T-helper 2 cell treated with Interferon-gamma antibody and Interleukin-4, amounts not matched to agents 5 μg/mL and 100 μg/mL, for 36 hours (primary cell): ENCODE data around the gene CPED1.

Source experiments
- DNase-seq: peaks from one replicate; pipeline ENCODE4 v3.0.0; 2021; ENCODE audit warnings: low spot score
- H3K27ac Mint-ChIP-seq: one replicate; pipeline ENCODE4 v1.8.0; 2021; ENCODE audit warnings: mild to moderate bottlenecking, mixed read lengths
- H3K27me3 Mint-ChIP-seq: one replicate; pipeline ENCODE4 v1.8.0; 2021; ENCODE audit warnings: low read depth, mixed read lengths
- H3K36me3 Mint-ChIP-seq: one replicate; pipeline ENCODE4 v1.8.0; 2021; ENCODE audit warnings: low read depth, mixed read lengths
- H3K4me1 Mint-ChIP-seq: one replicate; pipeline ENCODE4 v1.8.0; 2021; ENCODE audit warnings: low read depth, mixed read lengths
- H3K4me3 Mint-ChIP-seq: one replicate; pipeline ENCODE4 v1.8.0; 2022; ENCODE audit warnings: mild to moderate bottlenecking, moderate library complexity, mixed read lengths
- H3K9me3 Mint-ChIP-seq: one replicate; pipeline ENCODE4 v1.8.0; 2021; ENCODE audit warnings: mixed read lengths

CPED1 gene

DNA sequence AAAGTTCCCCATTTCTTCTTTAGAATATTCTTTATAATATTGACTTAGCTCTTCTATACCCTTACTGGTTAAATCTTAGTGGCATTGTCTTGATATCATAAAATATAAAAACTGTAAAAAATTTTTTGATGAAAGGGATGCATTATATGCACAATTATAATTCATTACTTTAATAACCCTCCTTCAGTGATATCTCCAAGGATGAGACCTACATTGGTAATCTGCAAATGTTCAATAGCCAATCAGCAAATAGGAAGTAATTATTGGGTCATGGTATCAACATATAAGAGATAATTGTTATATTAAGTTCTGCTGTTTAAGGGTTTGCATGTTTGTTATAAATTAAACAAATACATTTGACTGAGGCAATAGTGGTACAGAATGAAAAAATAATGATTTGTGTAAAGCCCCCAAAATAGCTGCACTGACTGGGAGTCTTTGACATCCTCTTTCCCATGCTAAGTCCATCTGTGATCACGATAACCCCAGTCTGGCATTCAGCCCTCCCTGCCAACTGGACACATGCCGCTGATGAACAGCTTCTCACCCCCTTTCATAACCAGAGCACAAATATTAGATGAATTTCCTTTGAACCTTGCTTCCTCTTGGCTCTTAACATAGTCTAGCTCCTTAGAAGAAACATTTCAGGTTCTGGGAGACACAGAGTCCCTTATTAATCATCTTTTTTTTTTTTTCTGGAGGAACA lies 169.5 kb downstream of the CPED1 start:
- Mint-ChIP-seq H3K9me3 (no peaks in the 10 kb centered on the region), H3K4me3 (no peak overlapping the region), H3K27me3 (peaks cover 1% of the 10 kb centered on the region), H3K27ac (no peak overlapping the region), H3K36me3 (no peaks in the 10 kb centered on the region), H3K4me1 (no peaks in the 10 kb centered on the region)
- no peak for DNase-seq

- no peaks in the 10 kb centered on the region for H3K36me3 Mint-ChIP-seq
- H3K9me3 Mint-ChIP-seq = no peaks in the 10 kb centered on the region
- no peak for DNase-seq
- H3K4me1 Mint-ChIP-seq = no peaks in the 10 kb centered on the region
- no peak overlapping the region for H3K27ac Mint-ChIP-seq
- H3K4me3 Mint-ChIP-seq = no peak overlapping the region
- peaks cover 3% of the 10 kb centered on the region for H3K27me3 Mint-ChIP-seq
Measured at GRCh38 chr7:121158665-121159064, 170.2 kb downstream of the CPED1 start.

- Mint-ChIP-seq H3K27ac (no peak overlapping the region), H3K4me3 (no peak overlapping the region), H3K27me3 (peaks cover 3% of the 10 kb centered on the region), H3K9me3 (no peaks in the 10 kb centered on the region), H3K36me3 (no peaks in the 10 kb centered on the region), H3K4me1 (no peaks in the 10 kb centered on the region)
- DNase-seq = no peak
Measured at GRCh38 chr7:121159553-121159952, 171.0 kb downstream of the CPED1 start.

DNA sequence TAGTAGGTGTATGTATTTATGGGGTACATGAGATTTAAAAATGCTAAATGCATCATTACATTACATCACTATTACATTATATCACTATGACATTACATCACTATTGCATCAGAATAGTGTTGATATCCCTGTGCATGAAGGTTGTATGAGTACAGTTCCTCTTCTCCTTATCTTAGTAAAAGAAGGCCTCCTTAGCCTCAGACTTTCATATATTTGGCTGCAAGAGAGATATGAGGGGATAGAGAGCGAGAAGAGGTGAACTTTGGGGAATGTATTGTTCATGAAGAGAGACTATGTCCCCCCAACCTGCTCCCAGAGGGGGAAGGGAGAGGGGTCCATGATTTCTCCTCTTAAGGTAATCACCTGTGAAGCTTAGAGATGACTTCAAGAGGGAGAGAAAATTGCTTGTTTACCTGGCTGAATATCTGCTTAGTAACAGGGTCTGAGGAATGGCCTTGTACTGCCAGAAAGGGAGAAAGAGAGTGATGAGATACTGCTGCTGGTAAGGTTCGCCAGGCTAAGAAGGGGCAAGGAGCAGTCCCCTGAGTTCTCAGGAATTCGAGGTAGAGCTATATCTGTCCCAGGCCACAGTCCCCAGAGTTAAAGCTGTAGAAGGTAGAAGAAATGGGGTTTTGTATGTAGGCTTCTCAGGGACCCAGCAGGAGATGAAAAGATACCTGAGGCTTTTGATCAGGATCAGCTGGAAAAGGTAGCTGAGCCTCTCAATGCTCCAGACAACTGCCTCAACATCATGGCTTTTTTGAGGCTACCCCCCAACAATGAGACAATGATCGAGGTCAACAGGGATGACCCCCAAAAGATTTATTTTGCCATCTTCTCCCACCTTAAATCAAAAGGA lies 171.9 kb downstream of the CPED1 start:
- Mint-ChIP-seq H3K27me3 (peaks cover 3% of the 10 kb centered on the region), H3K27ac (no peak overlapping the region), H3K36me3 (no peaks in the 10 kb centered on the region), H3K9me3 (no peaks in the 10 kb centered on the region), H3K4me3 (no peak overlapping the region), H3K4me1 (no peaks in the 10 kb centered on the region)
- DNase-seq = no peak

DNA sequence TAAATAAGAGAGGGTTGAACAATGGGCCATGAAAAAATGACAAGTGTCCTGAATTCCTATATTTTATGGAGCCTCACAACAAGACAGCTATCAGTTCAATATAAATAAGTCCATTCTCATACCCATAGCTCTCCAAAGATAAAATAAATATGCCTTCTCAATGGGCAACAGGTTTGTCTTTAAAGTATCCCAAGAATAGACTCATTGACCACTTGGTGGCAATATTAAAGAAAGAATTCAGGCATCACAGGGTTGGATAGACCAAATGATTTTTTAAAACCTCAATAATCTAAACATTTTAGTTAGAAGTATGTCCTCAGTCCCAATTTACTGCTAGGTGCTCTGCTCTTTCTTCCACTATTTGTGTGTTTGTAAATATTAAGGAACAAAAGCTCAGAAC lies 175.2 kb downstream of the CPED1 start:
- Mint-ChIP-seq H3K9me3 (no peaks in the 10 kb centered on the region), H3K4me1 (no peaks in the 10 kb centered on the region), H3K4me3 (no peak overlapping the region), H3K36me3 (no peaks in the 10 kb centered on the region), H3K27me3 (peaks cover 7% of the 10 kb centered on the region), H3K27ac (no peak overlapping the region)
- no peak for DNase-seq

DNA sequence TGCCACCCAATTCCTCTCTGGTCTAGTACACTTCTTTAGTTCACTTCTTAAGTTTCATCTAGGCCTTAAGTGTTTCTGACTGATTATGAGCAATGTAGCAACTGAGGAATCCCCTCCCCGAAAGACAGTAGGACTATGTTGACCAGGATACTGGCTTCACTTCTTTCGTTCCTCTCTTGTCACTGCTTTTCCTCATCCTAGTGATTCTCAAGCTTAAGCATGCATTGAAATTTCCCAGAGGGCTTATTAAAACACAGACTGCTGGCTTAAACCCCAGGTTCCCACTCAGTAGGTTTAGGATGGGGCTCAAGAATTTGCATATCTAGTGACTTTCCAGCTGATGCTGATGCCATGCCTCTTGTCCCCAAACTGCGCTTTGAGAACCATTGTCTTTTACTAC lies 175.7 kb downstream of the CPED1 start:
- H3K9me3 Mint-ChIP-seq = no peaks in the 10 kb centered on the region
- H3K27me3 Mint-ChIP-seq = peaks cover 7% of the 10 kb centered on the region
- no peak for DNase-seq
- no peaks in the 10 kb centered on the region for H3K36me3 Mint-ChIP-seq
- H3K27ac Mint-ChIP-seq = no peak overlapping the region
- H3K4me1 Mint-ChIP-seq = no peaks in the 10 kb centered on the region
- no peak overlapping the region for H3K4me3 Mint-ChIP-seq

- Mint-ChIP-seq H3K4me1 (no peaks in the 10 kb centered on the region), H3K9me3 (no peaks in the 10 kb centered on the region), H3K4me3 (no peak overlapping the region), H3K27me3 (peaks cover 7% of the 10 kb centered on the region), H3K36me3 (no peaks in the 10 kb centered on the region), H3K27ac (no peak overlapping the region)
- no peak for DNase-seq
Measured at GRCh38 chr7:121166916-121167315, 178.4 kb downstream of the CPED1 start.

DNA sequence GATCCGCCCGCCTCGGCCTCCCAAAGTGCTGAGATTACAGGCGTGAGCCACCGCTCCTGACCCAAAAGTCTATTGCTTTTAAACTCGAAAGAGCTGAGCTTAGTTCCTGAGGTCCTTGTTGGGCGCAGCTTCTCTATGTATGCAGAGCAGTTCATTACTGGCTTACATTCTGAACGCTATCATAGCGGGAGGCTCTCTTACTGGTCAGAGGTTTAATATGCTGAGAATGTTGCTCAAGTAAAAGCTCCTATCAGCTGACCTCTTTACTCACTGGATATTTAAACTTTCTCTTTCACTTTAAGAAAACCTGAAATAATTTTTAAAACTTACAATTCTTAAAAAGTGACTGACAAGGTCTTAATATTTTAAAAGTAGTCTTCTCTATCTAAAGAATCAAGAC lies 179.5 kb downstream of the CPED1 start:
- Mint-ChIP-seq H3K4me1 (no peaks in the 10 kb centered on the region), H3K4me3 (no peak overlapping the region), H3K27me3 (peaks cover 7% of the 10 kb centered on the region), H3K27ac (no peak overlapping the region), H3K9me3 (no peaks in the 10 kb centered on the region), H3K36me3 (no peaks in the 10 kb centered on the region)
- DNase-seq = no peak

DNA sequence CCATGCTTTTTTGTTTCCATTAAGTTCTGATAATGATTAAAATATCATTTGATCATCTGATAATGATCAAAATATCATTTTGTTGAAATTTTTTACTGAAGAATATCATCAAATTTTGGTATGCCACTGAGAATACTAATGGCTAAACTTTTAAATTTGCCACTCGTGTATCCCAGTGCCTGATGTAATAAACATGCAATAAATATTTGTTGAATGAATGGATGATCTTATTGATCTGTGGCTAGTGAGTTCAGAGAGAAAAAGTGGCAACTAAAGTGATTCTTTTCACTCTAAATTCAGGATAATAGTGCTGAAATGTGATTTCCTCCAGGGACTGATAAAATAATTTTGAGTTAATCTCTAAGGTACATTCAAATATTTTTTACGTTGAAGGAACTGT lies 181.0 kb downstream of the CPED1 start:
- no peak overlapping the region for H3K27ac Mint-ChIP-seq
- H3K4me3 Mint-ChIP-seq = no peak overlapping the region
- no peaks in the 10 kb centered on the region for H3K4me1 Mint-ChIP-seq
- peaks cover 4% of the 10 kb centered on the region for H3K27me3 Mint-ChIP-seq
- no peak for DNase-seq
- H3K9me3 Mint-ChIP-seq = no peaks in the 10 kb centered on the region
- no peaks in the 10 kb centered on the region for H3K36me3 Mint-ChIP-seq

DNA sequence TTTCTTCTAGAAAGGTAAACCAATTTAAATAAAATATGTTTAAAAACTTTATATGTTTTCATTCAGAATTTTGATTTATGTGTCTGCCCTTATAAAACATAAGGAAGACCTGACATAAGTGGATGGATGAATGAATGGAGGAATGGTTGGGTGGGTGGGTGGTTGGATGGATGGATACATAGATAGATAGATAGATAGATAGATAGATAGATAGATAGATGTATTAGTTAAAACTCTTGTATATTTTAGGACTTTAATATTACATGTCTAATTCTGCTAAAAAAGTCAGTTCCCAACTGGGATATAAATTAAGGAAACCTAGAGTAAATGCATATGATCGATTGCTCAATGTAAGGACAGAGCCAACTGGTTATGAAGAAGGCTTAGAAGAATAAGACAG lies 184.0 kb downstream of the CPED1 start:
- Mint-ChIP-seq H3K9me3 (no peaks in the 10 kb centered on the region), H3K4me3 (no peak overlapping the region), H3K4me1 (no peaks in the 10 kb centered on the region), H3K27me3 (peaks cover 2% of the 10 kb centered on the region), H3K27ac (no peak overlapping the region), H3K36me3 (no peaks in the 10 kb centered on the region)
- DNase-seq = no peak

- H3K27ac Mint-ChIP-seq = no peak overlapping the region
- H3K36me3 Mint-ChIP-seq = no peaks in the 10 kb centered on the region
- H3K4me1 Mint-ChIP-seq = peaks cover 1% of the 10 kb centered on the region
- no peaks in the 10 kb centered on the region for H3K9me3 Mint-ChIP-seq
- no peak for DNase-seq
- H3K4me3 Mint-ChIP-seq = no peak overlapping the region
- peaks cover 4% of the 10 kb centered on the region for H3K27me3 Mint-ChIP-seq
Measured at GRCh38 chr7:121175826-121176225, 187.3 kb downstream of the CPED1 start.

DNA sequence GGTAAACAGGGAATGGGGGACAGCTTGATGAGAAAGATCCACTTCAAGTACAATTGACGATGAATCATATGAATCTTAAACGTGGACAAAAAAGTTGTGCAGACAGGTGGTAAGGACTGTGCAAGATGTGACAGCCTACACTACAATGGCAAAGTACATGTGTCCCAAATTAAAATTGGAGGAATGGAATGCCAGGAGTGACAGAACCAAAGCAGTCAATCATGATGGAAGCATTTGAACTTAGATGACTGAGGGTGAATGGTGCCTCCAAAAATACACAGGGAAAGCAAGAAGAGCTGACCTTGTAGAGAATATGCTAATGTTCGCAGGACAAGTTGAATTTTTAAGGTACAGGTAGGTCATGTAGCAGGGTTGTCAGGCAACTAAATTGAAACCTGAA lies 189.9 kb downstream of the CPED1 start:
- Mint-ChIP-seq H3K36me3 (no peaks in the 10 kb centered on the region), H3K4me3 (no peak overlapping the region), H3K27ac (no peak overlapping the region), H3K4me1 (peaks cover 1% of the 10 kb centered on the region), H3K9me3 (no peaks in the 10 kb centered on the region), H3K27me3 (peaks cover 7% of the 10 kb centered on the region)
- no peak for DNase-seq

- H3K9me3 Mint-ChIP-seq = no peaks in the 10 kb centered on the region
- no peaks in the 10 kb centered on the region for H3K36me3 Mint-ChIP-seq
- H3K27me3 Mint-ChIP-seq = peaks cover 12% of the 10 kb centered on the region
- peaks cover 1% of the 10 kb centered on the region for H3K4me1 Mint-ChIP-seq
- DNase-seq = no peak
- H3K27ac Mint-ChIP-seq = no peak overlapping the region
- no peak overlapping the region for H3K4me3 Mint-ChIP-seq
Measured at GRCh38 chr7:121178869-121179497, 190.5 kb downstream of the CPED1 start.

- H3K4me3 Mint-ChIP-seq = no peak overlapping the region
- no peak for DNase-seq
- H3K4me1 Mint-ChIP-seq = peaks cover 1% of the 10 kb centered on the region
- no peaks in the 10 kb centered on the region for H3K36me3 Mint-ChIP-seq
- H3K27me3 Mint-ChIP-seq = peaks cover 10% of the 10 kb centered on the region
- no peaks in the 10 kb centered on the region for H3K9me3 Mint-ChIP-seq
- H3K27ac Mint-ChIP-seq = no peak overlapping the region
Measured at GRCh38 chr7:121180436-121181063, 192.0 kb downstream of the CPED1 start.
